Neural progenitor cell (in vitro differentiated cells): ENCODE results near the gene CHTF8.

Experiments used
- EZH2 ChIP-seq: fragments of 200-600 bp; sonication (generic); IDR thresholded peaks from 2 replicates; pipeline ENCODE4 v1.6.1; 2017; ENCODE audit warnings: antibody characterized with exemption, mild to moderate bottlenecking, moderate library complexity
- TF ChIP-seq, protein P1 (sequence below): fragments of 200-600 bp; sonication (generic); IDR thresholded peaks from 2 replicates; pipeline ENCODE4 v1.5.1; 2017; ENCODE audit warnings: antibody characterized with exemption, mild to moderate bottlenecking

DNA sequence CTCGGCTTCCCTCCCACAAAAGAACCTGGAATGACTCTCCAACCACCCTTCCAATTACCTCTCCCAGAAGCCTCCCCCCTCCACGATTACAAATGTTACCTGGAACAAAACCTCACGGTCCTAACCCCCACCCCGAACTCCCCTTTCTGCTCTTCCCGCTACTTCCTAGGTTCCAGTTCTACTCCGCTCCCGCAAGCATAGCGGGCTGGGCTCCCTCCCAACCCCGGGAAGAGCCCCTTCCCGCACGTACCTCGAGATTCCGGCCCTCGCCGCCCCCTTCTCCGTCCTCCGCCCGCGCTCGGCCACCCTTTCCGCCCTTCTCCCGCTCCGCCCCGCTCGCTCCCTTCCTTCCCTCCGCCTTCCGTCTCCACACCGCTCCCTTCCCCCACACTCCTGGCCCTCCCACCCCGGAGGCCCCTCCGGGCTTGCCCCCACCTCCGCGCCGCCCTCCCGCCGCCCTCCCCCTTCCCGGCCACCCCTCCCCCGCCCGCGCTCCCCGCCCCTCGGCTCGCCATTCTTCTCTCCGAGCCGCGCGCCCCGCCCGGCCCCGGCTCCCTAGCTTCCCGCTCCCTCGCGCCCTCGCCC is 457 bp downstream of the CHTF8 start:
- no peak for TF ChIP-seq EZH2
- TF ChIP-seq, protein P1, sequence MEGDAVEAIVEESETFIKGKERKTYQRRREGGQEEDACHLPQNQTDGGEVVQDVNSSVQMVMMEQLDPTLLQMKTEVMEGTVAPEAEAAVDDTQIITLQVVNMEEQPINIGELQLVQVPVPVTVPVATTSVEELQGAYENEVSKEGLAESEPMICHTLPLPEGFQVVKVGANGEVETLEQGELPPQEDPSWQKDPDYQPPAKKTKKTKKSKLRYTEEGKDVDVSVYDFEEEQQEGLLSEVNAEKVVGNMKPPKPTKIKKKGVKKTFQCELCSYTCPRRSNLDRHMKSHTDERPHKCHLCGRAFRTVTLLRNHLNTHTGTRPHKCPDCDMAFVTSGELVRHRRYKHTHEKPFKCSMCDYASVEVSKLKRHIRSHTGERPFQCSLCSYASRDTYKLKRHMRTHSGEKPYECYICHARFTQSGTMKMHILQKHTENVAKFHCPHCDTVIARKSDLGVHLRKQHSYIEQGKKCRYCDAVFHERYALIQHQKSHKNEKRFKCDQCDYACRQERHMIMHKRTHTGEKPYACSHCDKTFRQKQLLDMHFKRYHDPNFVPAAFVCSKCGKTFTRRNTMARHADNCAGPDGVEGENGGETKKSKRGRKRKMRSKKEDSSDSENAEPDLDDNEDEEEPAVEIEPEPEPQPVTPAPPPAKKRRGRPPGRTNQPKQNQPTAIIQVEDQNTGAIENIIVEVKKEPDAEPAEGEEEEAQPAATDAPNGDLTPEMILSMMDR = no peak
